Activated B cell treated with CpG ODN at 0.5 μM for 24 hours (primary cell): ENCODE data around the gene MACROD2. TPM values are rescaled to one million over a fixed set of nuclear protein-coding genes. Genes with fewer than 3 reads are reported as not detected.

Source experiments
- ATAC-seq: fragments of 200-7000 bp; cut with Tn5 transposase; one replicate; pipeline ENCODE4 v1.10.0; 2021; ENCODE audit warnings: low read depth, mild to moderate bottlenecking, moderate library complexity
- CTCF ChIA-PET: fragments of 350-600 bp; sonication (Branson Sonifier 250); formaldehyde crosslinking; loops from one replicate; lab custom pipeline; 2021; ENCODE audit warnings: antibody characterized with exemption; lab: Charles Lee
- POLR2A ChIA-PET: fragments of 350-600 bp; sonication (Branson Sonifier 250); formaldehyde crosslinking; loops from one replicate; lab custom pipeline; 2021; ENCODE audit warnings: antibody characterized with exemption; lab: Charles Lee
- DNase-seq: peaks from one replicate; pipeline ENCODE4 v3.0.0; 2022
- H3K27ac Mint-ChIP-seq: one replicate; pipeline ENCODE4 v1.8.0; 2020; ENCODE audit warnings: mixed read lengths
- H3K27me3 Mint-ChIP-seq: one replicate; pipeline ENCODE4 v1.8.0; 2021; ENCODE audit warnings: mixed read lengths
- H3K36me3 Mint-ChIP-seq: one replicate; pipeline ENCODE4 v1.8.0; 2021; ENCODE audit warnings: low read depth, mixed read lengths
- H3K4me1 Mint-ChIP-seq: one replicate; pipeline ENCODE4 v1.8.0; 2021; ENCODE audit warnings: mixed read lengths
- H3K4me3 Mint-ChIP-seq: one replicate; pipeline ENCODE4 v1.8.0; 2020; ENCODE audit warnings: mild to moderate bottlenecking, mixed read lengths
- H3K9me3 Mint-ChIP-seq: one replicate; pipeline ENCODE4 v1.8.0; 2020; ENCODE audit warnings: mixed read lengths
- CTCF ChIP-seq: fragments of 200-600 bp; IDR thresholded peaks from one replicate; pipeline ENCODE4 v1.8.0; 2022; ENCODE audit warnings: antibody characterized with exemption, mild to moderate bottlenecking
- intact Hi-C: fragments of 100-400 bp; cut with micrococcal nuclease; formaldehyde crosslinking; loops from one replicate; pipeline ENCODE4 v1.15.1; 2024
- total RNA-seq: library from RNA; stranded (reverse); gene quantifications from 2 replicates; pipeline ENCODE4 v1.2.3, GENCODE V29; 2022

Gene MACROD2
- total RNA-seq, 1 donor from 2014 or later = 55.1 TPM

- peaks cover 10% of the 10 kb centered on the region for H3K36me3 Mint-ChIP-seq
- no peak for DNase-seq
- POLR2A ChIA-PET = no interaction called here
- peak; percentile 31 for ATAC-seq
- H3K9me3 Mint-ChIP-seq = peaks cover 12% of the 10 kb centered on the region
- CTCF ChIA-PET = no interaction called here
- no peaks in the 10 kb centered on the region for H3K27me3 Mint-ChIP-seq
- intact Hi-C loops = no loop called here
- peaks cover 22% of the 10 kb centered on the region for H3K4me1 Mint-ChIP-seq
- no peak for TF ChIP-seq CTCF
- peak overlapping the region; percentile 50 for H3K27ac Mint-ChIP-seq
- H3K4me3 Mint-ChIP-seq = no peak overlapping the region
Observed at GRCh38 chr20:15882553-15882952, 1887.2 kb downstream of the MACROD2 start.

GRCh38 chr20:15886250-15886649 is 1890.9 kb downstream of the MACROD2 start:
- ATAC-seq (no peak), DNase-seq (no peak)
- ChIA-PET CTCF (no interaction called here), POLR2A (interaction anchor here (0.6 kb wide), 1 partner anchor 12 kb away, joined by 4 read pairs; no protein-coding TSS in a partner anchor)
- peaks cover 8% of the 10 kb centered on the region for H3K9me3 Mint-ChIP-seq
- no peak overlapping the region for H3K27ac Mint-ChIP-seq
- intact Hi-C loops = loop anchor here (2.0 kb wide), 1 partner anchor 13 kb away; no protein-coding TSS in a partner anchor
- no peak for TF ChIP-seq CTCF
- no peaks in the 10 kb centered on the region for H3K27me3 Mint-ChIP-seq
- no peak overlapping the region for H3K4me3 Mint-ChIP-seq
- H3K4me1 Mint-ChIP-seq = peaks cover 29% of the 10 kb centered on the region
- H3K36me3 Mint-ChIP-seq = peaks cover 19% of the 10 kb centered on the region

GRCh38 chr20:15887387-15887786 is 1892.1 kb downstream of the MACROD2 start:
- Mint-ChIP-seq H3K4me3 (no peak overlapping the region), H3K36me3 (peaks cover 25% of the 10 kb centered on the region), H3K4me1 (peaks cover 28% of the 10 kb centered on the region), H3K9me3 (peaks cover 7% of the 10 kb centered on the region), H3K27ac (no peak overlapping the region), H3K27me3 (no peaks in the 10 kb centered on the region)
- POLR2A ChIA-PET = no interaction called here
- CTCF ChIA-PET = no interaction called here
- intact Hi-C loops = loop anchor here (2.0 kb wide), 1 partner anchor 15 kb away; no protein-coding TSS in a partner anchor
- ATAC-seq (no peak), DNase-seq (no peak)
- no peak for TF ChIP-seq CTCF

- Mint-ChIP-seq H3K4me1 (peaks cover 31% of the 10 kb centered on the region), H3K9me3 (peaks cover 7% of the 10 kb centered on the region), H3K4me3 (no peak overlapping the region), H3K27ac (no peak overlapping the region), H3K27me3 (no peaks in the 10 kb centered on the region), H3K36me3 (peaks cover 39% of the 10 kb centered on the region)
- POLR2A ChIA-PET = no interaction called here
- DNase-seq (no peak), ATAC-seq (no peak)
- intact Hi-C loops = no loop called here
- CTCF ChIA-PET = interaction anchor here (1.5 kb wide), 1 partner anchor 20 kb away, joined by 3 read pairs; no protein-coding TSS in a partner anchor
- no peak for TF ChIP-seq CTCF
Observed at GRCh38 chr20:15889061-15889460, 1893.7 kb downstream of the MACROD2 start.

- POLR2A ChIA-PET = interaction anchor here (1.6 kb wide), 1 partner anchor 97 kb away, joined by 3 read pairs; no protein-coding TSS in a partner anchor
- ATAC-seq (peak; percentile 32), DNase-seq (no peak)
- CTCF ChIA-PET = interaction anchor here (1.5 kb wide), 1 partner anchor 19 kb away, joined by 3 read pairs; no protein-coding TSS in a partner anchor
- Mint-ChIP-seq H3K27ac (peak overlapping the region; percentile 74), H3K27me3 (no peaks in the 10 kb centered on the region), H3K9me3 (peaks cover 7% of the 10 kb centered on the region), H3K4me3 (no peak overlapping the region), H3K4me1 (peaks cover 33% of the 10 kb centered on the region), H3K36me3 (peaks cover 39% of the 10 kb centered on the region)
- no peak for TF ChIP-seq CTCF
- intact Hi-C loops = loop anchor here (2.0 kb wide), 2 partner anchors 31 to 97 kb away; no protein-coding TSS in a partner anchor
Observed at GRCh38 chr20:15889514-15890256, 1894.4 kb downstream of the MACROD2 start.
